HCT116 (cell line): ENCODE data around the gene C1orf50.

Experiments
- CEBPB ChIP-seq: IDR thresholded peaks from 2 replicates; pipeline ENCODE4 v1.6.1; 2012; ENCODE audit warnings: low read depth
- CTCF ChIP-seq, 3 experiments: fragments of 200-600 bp in 1 of 3; sonication (generic) in 1 of 3; IDR thresholded peaks in 2 of 3; conservative IDR thresholded peaks in 1 of 3; 2 replicates each; pipeline ENCODE4 v1.5.1; 2012 to 2017; ENCODE audit warnings: low read depth in 2 of 3, low read length in 2 of 3, antibody characterized with exemption in 1 of 3, borderline replicate concordance in 1 of 3, control low read depth in 1 of 3, mild to moderate bottlenecking in 1 of 3, mixed read lengths in 1 of 3, mixed run types in 1 of 3, moderate library complexity in 1 of 3; ENCODE audit not compliant: insufficient read depth in 1 of 3
- EGR1 ChIP-seq: IDR thresholded peaks from 2 replicates; pipeline ENCODE4 v1.6.1; 2012; ENCODE audit warnings: low read depth
- ELF1 ChIP-seq: IDR thresholded peaks from 2 replicates; pipeline ENCODE4 v1.6.1; 2012; ENCODE audit warnings: low read depth, borderline replicate concordance
- EZH2 ChIP-seq: fragments of 200-600 bp; sonication (generic); IDR thresholded peaks from 2 replicates; pipeline ENCODE4 v1.6.1; 2017; ENCODE audit warnings: antibody characterized with exemption, mixed run types
- EZH2phosphoT487 ChIP-seq: fragments of 200-600 bp; IDR thresholded peaks from 2 replicates; pipeline ENCODE4 v1.6.1; 2018; ENCODE audit warnings: antibody characterized with exemption, borderline replicate concordance
- FOSL1 ChIP-seq: IDR thresholded peaks from 2 replicates; pipeline ENCODE4 v1.6.1; 2012; ENCODE audit warnings: low read depth
- POLR2AphosphoS5 ChIP-seq: IDR thresholded peaks from 2 replicates; pipeline ENCODE4 v1.6.1; 2011; ENCODE audit warnings: mild to moderate bottlenecking, low read depth, low read length, moderate library complexity
- REST ChIP-seq: IDR thresholded peaks from 2 replicates; pipeline ENCODE4 v1.6.1; 2012; ENCODE audit warnings: low read depth
- SIN3A ChIP-seq: IDR thresholded peaks from 2 replicates; pipeline ENCODE4 v1.6.1; 2012; ENCODE audit warnings: low read depth
- SP1 ChIP-seq: IDR thresholded peaks from 2 replicates; pipeline ENCODE4 v1.6.1; 2012; ENCODE audit warnings: low read depth
- SRF ChIP-seq: IDR thresholded peaks from 2 replicates; pipeline ENCODE4 v1.6.1; 2012; ENCODE audit warnings: low read depth
- ZNF274 ChIP-seq: fragments of 200-500 bp; sonication (Bioruptor generic); IDR thresholded peaks from 2 replicates; pipeline ENCODE4 v1.6.1; 2014; ENCODE audit warnings: mild to moderate bottlenecking, low read depth, low read length, inconsistent platforms

- no peak for TF ChIP-seq REST
- TF ChIP-seq EGR1 = no peak
- peak; percentile 48; the same call in 1 of the 2 replicates for TF ChIP-seq SP1
- no peak for TF ChIP-seq CTCF (IDR thresholded peaks at IDR 0.05 in 2 of 3, conservative IDR thresholded peaks at IDR 0.05 in 1 of 3; ENCODE audit: borderline replicate concordance in 1 of 3, insufficient read depth in 1 of 3, low read depth in 2 of 3, low read length in 2 of 3)
- TF ChIP-seq ELF1 = no peak
- no peak for TF ChIP-seq ZNF274
- no peak for TF ChIP-seq EZH2
- TF ChIP-seq POLR2AphosphoS5 = peak; percentile 78
- TF ChIP-seq EZH2phosphoT487 = no peak
- no peak for TF ChIP-seq SIN3A
- TF ChIP-seq FOSL1 = no peak
- no peak for TF ChIP-seq SRF
- no peak for TF ChIP-seq CEBPB
Measured at GRCh38 chr1:42816585-42817439, 49.8 kb downstream of the C1orf50 start, which contains the start of the genes ERMAP and SVBP.
